GM18508 (cell line): ENCODE data around the gene C12orf76.

Experiments used
- ATAC-seq: cut with Tn5 transposase; IDR thresholded peaks from one replicate; pipeline ENCODE4 v1.9.1; 2021; ENCODE audit warnings: moderate number of reproducible peaks; ENCODE audit not compliant: insufficient read depth, unreplicated experiment

C12orf76 gene

GRCh38 chr12:109998241-109998903 lies 50.0 kb downstream of the C12orf76 start:
- no peak for ATAC-seq

- ATAC-seq = no peak
Measured at GRCh38 chr12:109997393-109997792, 50.9 kb downstream of the C12orf76 start.

GRCh38 chr12:109996483-109996853 lies 51.9 kb downstream of the C12orf76 start:
- ATAC-seq = no peak

DNA sequence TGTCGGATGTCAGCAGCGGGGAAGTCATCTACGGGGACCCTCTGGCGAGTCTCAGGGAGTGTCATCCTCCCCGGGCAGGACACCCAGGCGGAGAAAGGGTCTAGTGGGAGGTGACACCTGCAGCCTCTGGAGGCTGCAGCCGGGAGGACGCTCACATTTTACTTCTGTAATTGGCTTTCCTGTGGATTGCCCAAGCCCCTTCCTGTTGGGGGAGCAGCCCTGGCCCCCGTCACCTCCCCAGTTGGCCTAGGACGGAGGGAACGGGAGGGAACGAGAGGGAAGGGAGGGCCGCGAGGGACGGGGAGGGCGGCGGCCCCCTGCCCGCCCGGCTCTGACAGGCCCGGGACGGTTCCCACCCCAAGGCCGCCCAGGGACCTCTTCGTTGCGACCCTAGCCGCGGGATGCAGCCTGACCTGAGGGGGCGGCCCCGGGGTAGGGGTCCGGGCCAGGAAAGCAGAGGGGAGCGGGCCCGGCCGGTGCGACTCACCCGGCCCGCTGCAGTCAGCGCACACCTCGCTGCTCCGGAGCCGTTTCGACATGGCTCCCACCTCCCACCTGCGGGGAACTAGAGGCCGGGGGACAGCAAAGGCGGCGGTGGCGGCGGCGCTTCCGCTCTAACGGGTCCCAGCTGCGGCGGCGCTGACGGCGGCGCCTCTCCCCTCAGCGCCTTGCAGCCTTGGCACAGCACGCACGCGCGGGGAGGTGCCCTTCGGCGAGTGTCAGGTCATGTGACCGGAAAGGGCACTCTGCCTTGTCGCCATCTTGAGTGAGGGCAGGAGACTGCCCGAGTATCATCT lies 52.4 kb downstream of the C12orf76 start, which contains the start of gene GIT2:
GIT2 (minus strand) TSS at position 683 of the 797 bp plus-strand sequence; CDS start at position 539, 144 bp downstream.
- peak; percentile 41 for ATAC-seq

DNA sequence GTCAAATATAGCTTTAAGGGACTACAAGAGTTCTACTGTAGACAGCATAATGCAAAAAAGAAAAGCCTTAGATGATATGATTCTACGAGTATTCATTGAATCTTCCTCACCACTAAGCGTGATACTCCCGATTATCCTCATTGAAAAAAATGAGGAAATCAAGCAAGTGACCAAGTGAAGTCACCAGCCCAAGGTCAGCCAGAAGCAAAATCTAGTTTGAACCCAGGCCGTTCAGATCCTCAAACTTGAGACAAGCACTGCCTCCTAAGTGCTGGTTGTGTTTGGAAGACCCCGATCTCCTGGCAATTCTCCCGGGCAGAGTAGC lies 53.0 kb downstream of the C12orf76 start:
- no peak for ATAC-seq

DNA sequence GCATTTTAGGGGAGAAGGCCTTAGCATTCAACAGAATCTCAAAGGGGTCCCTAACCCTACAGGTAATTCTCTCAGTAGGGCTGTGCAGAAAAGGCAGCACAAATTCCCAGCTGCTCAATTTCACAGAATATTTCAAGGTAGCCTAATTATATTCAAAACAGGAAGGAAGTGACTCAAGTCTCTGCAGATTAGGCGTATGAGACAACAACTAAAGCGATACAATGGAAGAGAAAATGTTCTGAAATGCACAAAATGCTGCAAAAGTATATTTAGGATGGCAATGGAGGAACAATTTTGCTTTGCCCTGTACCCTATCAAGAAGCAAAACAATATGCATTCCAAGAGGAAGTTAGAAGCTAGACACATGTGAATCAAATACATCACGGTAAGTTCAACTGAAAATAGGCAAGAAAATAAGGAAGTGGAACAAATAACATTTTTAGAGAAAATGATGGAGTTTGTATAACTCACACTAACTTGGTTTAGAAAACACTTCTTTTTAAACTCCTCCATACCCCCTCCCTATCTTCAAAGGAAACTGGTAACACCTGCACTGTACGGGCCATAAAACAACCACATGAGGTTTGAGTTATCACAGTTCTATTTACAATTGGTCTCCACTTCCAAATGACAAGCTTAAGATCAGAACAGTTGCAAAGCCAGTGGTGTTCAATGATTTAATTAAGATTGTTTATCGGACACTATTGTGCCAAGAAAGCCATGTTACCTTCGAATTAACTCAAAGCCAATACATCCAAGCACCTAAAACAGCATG lies 53.7 kb downstream of the C12orf76 start:
- no peak for ATAC-seq

DNA sequence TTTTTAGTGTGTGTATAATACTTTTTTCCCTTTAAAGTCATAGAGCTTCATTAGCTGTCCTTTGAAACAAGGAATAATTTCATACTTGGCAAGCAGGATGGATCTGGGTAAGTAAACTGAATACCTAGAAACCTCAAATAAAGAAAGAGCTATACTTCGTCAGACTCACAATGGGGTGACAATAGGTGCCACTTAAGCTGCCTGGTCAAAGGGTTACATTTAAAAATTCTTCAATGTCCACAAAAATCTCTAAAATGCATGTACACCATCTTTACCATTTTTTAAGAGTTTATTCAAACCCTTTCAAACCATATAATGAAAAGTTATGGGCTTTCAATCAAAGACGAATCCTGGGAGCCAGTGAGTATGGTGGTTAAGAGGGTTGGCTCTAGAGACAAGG lies 55.2 kb downstream of the C12orf76 start:
- ATAC-seq = no peak

GRCh38 chr12:109991586-109991985 lies 56.7 kb downstream of the C12orf76 start:
- no peak for ATAC-seq
